GM10266 (cell line): ENCODE results near the gene MAIP1.

Experiments
- DNase-seq: peaks from one replicate; pipeline ENCODE4 v3.0.0; 2012; ENCODE audit errors: extremely low spot score
- CTCF ChIP-seq: IDR thresholded peaks from 2 replicates; pipeline ENCODE4 v1.5.1; 2012; ENCODE audit warnings: mild to moderate bottlenecking, low read depth; ENCODE audit not compliant: control insufficient read depth, insufficient read depth; ENCODE audit errors: missing control alignments

The MAIP1 gene

GRCh38 chr2:199987586-199987985 lies 32.2 kb downstream of the MAIP1 start:
- no peak for DNase-seq
- TF ChIP-seq CTCF = no peak

- TF ChIP-seq CTCF = no peak
- DNase-seq = no peak
These were observed 32.8 kb downstream of the MAIP1 start for GRCh38 chr2:199988151-199988550.

- no peak for TF ChIP-seq CTCF
- no peak for DNase-seq
These were observed 34.4 kb downstream of the MAIP1 start for GRCh38 chr2:199989822-199990221.

- no peak for DNase-seq
- no peak for TF ChIP-seq CTCF
These were observed 36.3 kb downstream of the MAIP1 start for GRCh38 chr2:199991691-199992090.

- DNase-seq = no peak
These were observed 36.9 kb downstream of the MAIP1 start for GRCh38 chr2:199992296-199992695.

GRCh38 chr2:199994371-199994770 lies 39.0 kb downstream of the MAIP1 start:
- no peak for DNase-seq
- TF ChIP-seq CTCF = no peak

More at GRCh38 chr2:199992296-199992695, 36.9 kb downstream of the MAIP1 start:
- no peak for TF ChIP-seq CTCF

- TF ChIP-seq CTCF = no peak
- DNase-seq = no peak
These were observed 39.5 kb downstream of the MAIP1 start for GRCh38 chr2:199994896-199995295.

GRCh38 chr2:199997296-199997695 lies 41.9 kb downstream of the MAIP1 start:
- no peak for DNase-seq
- no peak for TF ChIP-seq CTCF
